SK-N-SH (cell line): ENCODE data around the gene SGTA.

Experiments
- CHD2 ChIP-seq: fragments of 150-350 bp; IDR thresholded peaks from 2 replicates; pipeline ENCODE4 v1.6.1; 2018; ENCODE audit warnings: low read length; ENCODE audit not compliant: partially characterized antibody
- EP300 ChIP-seq, 2 experiments: IDR thresholded peaks; 2 replicates each; pipeline versions ENCODE4 v1.4.0 to v1.6.1; 2012; ENCODE audit warnings: borderline replicate concordance in 1 of 2, low read depth in 1 of 2, low read length in 1 of 2
- EZH2phosphoT487 ChIP-seq: fragments of 200-600 bp; sonication (generic); IDR thresholded peaks from 2 replicates; pipeline ENCODE4 v1.6.1; 2017; ENCODE audit warnings: low read depth, mixed run types, mild to moderate bottlenecking, antibody characterized with exemption, moderate library complexity, borderline replicate concordance
- GATA2 ChIP-seq: sonication (generic); formaldehyde crosslinking; IDR thresholded peaks from 2 replicates; pipeline ENCODE4 v1.5.0; 2020; ENCODE audit warnings: mild to moderate bottlenecking, missing genetic modification reagents
- POLR2AphosphoS5 ChIP-seq: IDR thresholded peaks from 2 replicates; pipeline ENCODE4 v1.6.1; 2012; ENCODE audit warnings: low read depth, low read length
- RAD21 ChIP-seq: IDR thresholded peaks from 2 replicates; pipeline ENCODE4 v1.6.1; 2012; ENCODE audit warnings: mild to moderate bottlenecking, low read length
- SIN3A ChIP-seq: IDR thresholded peaks from 2 replicates; pipeline ENCODE4 v1.6.1; 2012; ENCODE audit warnings: low read depth, mild to moderate bottlenecking, low read length, moderate library complexity, borderline replicate concordance
- SMC3 ChIP-seq: IDR thresholded peaks from 2 replicates; pipeline ENCODE4 v1.6.1; 2012; ENCODE audit warnings: low read depth, low read length, improper control_type of control experiment
- TF ChIP-seq, protein P1 (sequence below): fragments of 200-600 bp; sonication (generic); IDR thresholded peaks from 2 replicates; pipeline ENCODE4 v1.6.1; 2017; ENCODE audit warnings: antibody characterized with exemption, mild to moderate bottlenecking, moderate library complexity
- TF ChIP-seq, protein P2 (sequence below): IDR thresholded peaks from 2 replicates; pipeline ENCODE4 v1.6.1; 2012; ENCODE audit warnings: mild to moderate bottlenecking, low read depth, low read length, moderate library complexity

DNA sequence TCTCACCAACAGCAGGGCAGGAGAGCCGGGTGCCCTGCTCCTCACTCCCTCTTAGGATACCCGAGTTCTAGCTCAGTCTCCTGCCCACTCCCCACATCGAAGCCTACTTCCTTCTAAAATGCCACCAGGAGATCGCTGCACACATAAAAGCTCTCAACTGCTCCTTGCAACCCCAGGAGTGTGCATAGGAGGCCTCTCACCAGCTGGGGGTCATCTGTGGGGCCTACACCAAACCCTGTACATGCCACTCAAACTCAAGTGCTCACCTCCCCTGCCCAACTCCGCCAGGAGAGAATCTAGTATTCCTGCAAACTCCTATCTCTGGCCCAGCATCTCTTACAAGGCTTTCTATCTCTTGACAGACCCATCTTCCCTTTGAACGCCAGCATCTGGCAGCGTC lies 2.8 kb downstream of the SGTA start:
- TF ChIP-seq EP300 (IDR thresholded peaks at IDR 0.05; ENCODE audit: borderline replicate concordance in 1 of 2, low read depth in 1 of 2, low read length in 1 of 2) (no peak), GATA2 (CRISPR knock-in tag) (no peak), CHD2 (no peak), EZH2phosphoT487 (no peak), SIN3A (no peak), SMC3 (no peak), RAD21 (no peak), POLR2AphosphoS5 (no peak)
- TF ChIP-seq, protein P1, sequence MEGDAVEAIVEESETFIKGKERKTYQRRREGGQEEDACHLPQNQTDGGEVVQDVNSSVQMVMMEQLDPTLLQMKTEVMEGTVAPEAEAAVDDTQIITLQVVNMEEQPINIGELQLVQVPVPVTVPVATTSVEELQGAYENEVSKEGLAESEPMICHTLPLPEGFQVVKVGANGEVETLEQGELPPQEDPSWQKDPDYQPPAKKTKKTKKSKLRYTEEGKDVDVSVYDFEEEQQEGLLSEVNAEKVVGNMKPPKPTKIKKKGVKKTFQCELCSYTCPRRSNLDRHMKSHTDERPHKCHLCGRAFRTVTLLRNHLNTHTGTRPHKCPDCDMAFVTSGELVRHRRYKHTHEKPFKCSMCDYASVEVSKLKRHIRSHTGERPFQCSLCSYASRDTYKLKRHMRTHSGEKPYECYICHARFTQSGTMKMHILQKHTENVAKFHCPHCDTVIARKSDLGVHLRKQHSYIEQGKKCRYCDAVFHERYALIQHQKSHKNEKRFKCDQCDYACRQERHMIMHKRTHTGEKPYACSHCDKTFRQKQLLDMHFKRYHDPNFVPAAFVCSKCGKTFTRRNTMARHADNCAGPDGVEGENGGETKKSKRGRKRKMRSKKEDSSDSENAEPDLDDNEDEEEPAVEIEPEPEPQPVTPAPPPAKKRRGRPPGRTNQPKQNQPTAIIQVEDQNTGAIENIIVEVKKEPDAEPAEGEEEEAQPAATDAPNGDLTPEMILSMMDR = no peak
- TF ChIP-seq, protein P2, sequence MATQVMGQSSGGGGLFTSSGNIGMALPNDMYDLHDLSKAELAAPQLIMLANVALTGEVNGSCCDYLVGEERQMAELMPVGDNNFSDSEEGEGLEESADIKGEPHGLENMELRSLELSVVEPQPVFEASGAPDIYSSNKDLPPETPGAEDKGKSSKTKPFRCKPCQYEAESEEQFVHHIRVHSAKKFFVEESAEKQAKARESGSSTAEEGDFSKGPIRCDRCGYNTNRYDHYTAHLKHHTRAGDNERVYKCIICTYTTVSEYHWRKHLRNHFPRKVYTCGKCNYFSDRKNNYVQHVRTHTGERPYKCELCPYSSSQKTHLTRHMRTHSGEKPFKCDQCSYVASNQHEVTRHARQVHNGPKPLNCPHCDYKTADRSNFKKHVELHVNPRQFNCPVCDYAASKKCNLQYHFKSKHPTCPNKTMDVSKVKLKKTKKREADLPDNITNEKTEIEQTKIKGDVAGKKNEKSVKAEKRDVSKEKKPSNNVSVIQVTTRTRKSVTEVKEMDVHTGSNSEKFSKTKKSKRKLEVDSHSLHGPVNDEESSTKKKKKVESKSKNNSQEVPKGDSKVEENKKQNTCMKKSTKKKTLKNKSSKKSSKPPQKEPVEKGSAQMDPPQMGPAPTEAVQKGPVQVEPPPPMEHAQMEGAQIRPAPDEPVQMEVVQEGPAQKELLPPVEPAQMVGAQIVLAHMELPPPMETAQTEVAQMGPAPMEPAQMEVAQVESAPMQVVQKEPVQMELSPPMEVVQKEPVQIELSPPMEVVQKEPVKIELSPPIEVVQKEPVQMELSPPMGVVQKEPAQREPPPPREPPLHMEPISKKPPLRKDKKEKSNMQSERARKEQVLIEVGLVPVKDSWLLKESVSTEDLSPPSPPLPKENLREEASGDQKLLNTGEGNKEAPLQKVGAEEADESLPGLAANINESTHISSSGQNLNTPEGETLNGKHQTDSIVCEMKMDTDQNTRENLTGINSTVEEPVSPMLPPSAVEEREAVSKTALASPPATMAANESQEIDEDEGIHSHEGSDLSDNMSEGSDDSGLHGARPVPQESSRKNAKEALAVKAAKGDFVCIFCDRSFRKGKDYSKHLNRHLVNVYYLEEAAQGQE = no peak
